Breast epithelium (tissue), 4 donors: ENCODE measurements around the gene MICAL2. TPM values are rescaled to one million over a fixed set of nuclear protein-coding genes. Genes with fewer than 3 reads are reported as not detected.

ENCODE experiments used
- DNase-seq, 2 donors: peaks; one replicate each; pipeline ENCODE4 v3.0.0-alpha.2; 2019; ENCODE audit warnings: low spot score in 2 of 2
- H3K27ac ChIP-seq, 2 donors: fragments of 200-600 bp; sonication (generic) in 1 of 2; one replicate each; pipeline ENCODE4 v1.5.1; 2016 to 2019; ENCODE audit warnings: mild to moderate bottlenecking in 1 of 2
- H3K27me3 ChIP-seq, 2 donors: fragments of 200-600 bp; sonication (generic) in 1 of 2; one replicate each; pipeline versions ENCODE4 v1.5.1 to v1.6.0; 2017 to 2019; ENCODE audit warnings: control low read depth in 1 of 2, mild to moderate bottlenecking in 1 of 2
- H3K36me3 ChIP-seq: fragments of 200-600 bp; one replicate; pipeline ENCODE4 v1.5.1; 2019
- H3K4me1 ChIP-seq, 2 donors: fragments of 200-600 bp; sonication (generic); one replicate each; pipeline ENCODE4 v1.5.1; 2016 to 2019; ENCODE audit warnings: control low read depth in 1 of 2
- H3K4me3 ChIP-seq, 3 donors: fragments of 200-600 bp; sonication (generic); 1 replicate in 2 of 3; 2 replicates in 1 of 3; pipeline ENCODE4 v1.5.1; 2016 to 2019; ENCODE audit warnings: mild to moderate bottlenecking in 3 of 3, moderate library complexity in 2 of 3
- H3K9me3 ChIP-seq, 2 donors: fragments of 200-600 bp; sonication (generic) in 1 of 2; one replicate each; pipeline ENCODE4 v1.5.1; 2016 to 2019; ENCODE audit warnings: control low read depth in 1 of 2
- POLR2A ChIP-seq: fragments of 450-650 bp; IDR thresholded peaks from one replicate; pipeline ENCODE4 v1.6.1; 2016; ENCODE audit warnings: antibody characterized with exemption, mild to moderate bottlenecking, moderate library complexity
- POLR2AphosphoS5 ChIP-seq, 3 donors: sonication (generic); formaldehyde crosslinking; IDR thresholded peaks; one replicate each; pipeline ENCODE4 v1.6.1; 2017; ENCODE audit warnings: antibody characterized with exemption in 3 of 3
- intact Hi-C: fragments of 100-400 bp; cut with DNase I; formaldehyde crosslinking; loops from one replicate; pipeline ENCODE4 v1.15.1; 2023; ENCODE audit warnings: low total_unique reads
- total RNA-seq, 3 donors: library from RNA; depleted of rRNA; stranded (reverse); fragments of >200 nt; gene quantifications; one replicate each; pipeline ENCODE4 v1.1.0, GENCODE V29; 2016
- TF ChIP-seq, protein P1 (sequence below), 3 donors: fragments of 450-650 bp; IDR thresholded peaks; one replicate each; pipeline ENCODE4 v1.5.1; 2016 to 2017; ENCODE audit warnings: antibody characterized with exemption in 3 of 3, mild to moderate bottlenecking in 3 of 3, moderate library complexity in 3 of 3

Gene MICAL2
- total RNA-seq, 3 donors from 2014 or later: 30.9 to 52.4 (median 38.6) TPM

DNA sequence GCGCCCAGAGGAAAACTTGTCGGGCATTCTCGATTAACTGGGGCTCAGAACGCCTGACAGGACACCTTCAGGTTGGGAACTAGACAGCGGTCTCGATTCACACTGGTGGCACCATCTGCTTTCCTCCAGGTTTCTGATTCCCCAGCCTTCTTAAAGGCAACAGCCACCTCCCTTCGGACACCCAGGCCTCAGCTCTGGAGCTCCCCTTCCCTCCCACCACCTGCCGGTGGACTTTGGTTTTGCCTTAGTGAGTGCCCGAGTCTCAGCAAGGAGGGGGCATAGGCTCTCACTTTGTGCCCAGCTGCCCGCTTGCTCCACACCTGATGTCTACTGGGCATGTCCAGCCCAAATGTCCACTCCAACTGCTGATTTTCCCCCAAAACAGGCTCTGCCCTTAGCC lies 156.6 kb downstream of the MICAL2 start:
- TF ChIP-seq, protein P1, sequence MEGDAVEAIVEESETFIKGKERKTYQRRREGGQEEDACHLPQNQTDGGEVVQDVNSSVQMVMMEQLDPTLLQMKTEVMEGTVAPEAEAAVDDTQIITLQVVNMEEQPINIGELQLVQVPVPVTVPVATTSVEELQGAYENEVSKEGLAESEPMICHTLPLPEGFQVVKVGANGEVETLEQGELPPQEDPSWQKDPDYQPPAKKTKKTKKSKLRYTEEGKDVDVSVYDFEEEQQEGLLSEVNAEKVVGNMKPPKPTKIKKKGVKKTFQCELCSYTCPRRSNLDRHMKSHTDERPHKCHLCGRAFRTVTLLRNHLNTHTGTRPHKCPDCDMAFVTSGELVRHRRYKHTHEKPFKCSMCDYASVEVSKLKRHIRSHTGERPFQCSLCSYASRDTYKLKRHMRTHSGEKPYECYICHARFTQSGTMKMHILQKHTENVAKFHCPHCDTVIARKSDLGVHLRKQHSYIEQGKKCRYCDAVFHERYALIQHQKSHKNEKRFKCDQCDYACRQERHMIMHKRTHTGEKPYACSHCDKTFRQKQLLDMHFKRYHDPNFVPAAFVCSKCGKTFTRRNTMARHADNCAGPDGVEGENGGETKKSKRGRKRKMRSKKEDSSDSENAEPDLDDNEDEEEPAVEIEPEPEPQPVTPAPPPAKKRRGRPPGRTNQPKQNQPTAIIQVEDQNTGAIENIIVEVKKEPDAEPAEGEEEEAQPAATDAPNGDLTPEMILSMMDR (IDR thresholded peaks at IDR 0.05): no peak
- TF ChIP-seq POLR2A (no peak), POLR2AphosphoS5 (IDR thresholded peaks at IDR 0.05) (no peak)
- Histone ChIP-seq H3K9me3 (no peaks in the 10 kb centered on the region), H3K4me3 (no peak overlapping the region), H3K36me3 (no peaks in the 10 kb centered on the region), H3K27ac (no peak overlapping the region), H3K4me1 (no peaks in the 10 kb centered on the region), H3K27me3 (no peaks in the 10 kb centered on the region)
- intact Hi-C loops: no loop called here
- DNase-seq: no peak

DNA sequence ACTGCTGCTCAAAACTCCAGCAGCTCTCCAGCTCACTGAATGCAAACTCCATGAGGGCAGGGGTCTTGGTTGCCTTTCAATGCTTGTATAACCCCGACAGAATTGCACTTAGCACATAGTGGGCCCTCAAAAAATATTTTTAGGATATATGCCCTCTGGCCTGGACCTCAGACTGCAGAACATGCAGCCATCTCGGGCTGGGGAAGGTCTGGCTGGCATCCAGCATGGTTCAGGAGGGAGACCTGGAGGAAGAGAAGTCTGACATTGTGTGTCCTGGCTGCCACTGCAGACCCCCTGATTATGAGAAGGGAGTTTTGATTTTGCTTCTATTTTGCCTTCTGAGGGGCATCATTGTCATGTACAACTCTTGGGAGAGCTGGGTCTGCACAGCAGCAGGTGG lies 157.5 kb downstream of the MICAL2 start:
- no peaks in the 10 kb centered on the region for H3K9me3 ChIP-seq
- intact Hi-C loops: no loop called here
- TF ChIP-seq, protein P1 (IDR thresholded peaks at IDR 0.05): no peak
- no peak for TF ChIP-seq POLR2A
- no peak for TF ChIP-seq POLR2AphosphoS5 (IDR thresholded peaks at IDR 0.05)
- H3K27ac ChIP-seq: peak overlapping the region; percentile 44 to 48
- H3K4me3 ChIP-seq: no peak overlapping the region
- no peak for DNase-seq
- no peaks in the 10 kb centered on the region for H3K36me3 ChIP-seq
- no peaks in the 10 kb centered on the region for H3K27me3 ChIP-seq
- H3K4me1 ChIP-seq: no peaks in the 10 kb centered on the region

DNA sequence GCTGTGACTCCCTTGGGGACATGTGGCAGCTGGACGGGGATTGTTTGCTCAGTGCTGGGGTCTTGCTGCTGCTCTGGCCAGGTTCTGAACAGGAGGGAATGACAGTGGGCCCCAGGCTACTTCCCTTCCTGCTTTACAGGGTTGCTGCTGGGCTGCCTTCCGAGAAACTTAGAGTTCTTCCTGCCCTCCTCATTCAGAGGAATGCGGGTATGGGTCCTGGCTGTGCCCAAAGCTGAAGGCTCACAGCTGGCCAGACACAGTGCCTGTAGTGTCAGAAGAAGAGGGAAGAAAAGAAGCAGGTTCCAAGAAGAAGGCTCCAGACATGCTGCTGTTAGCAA lies 158.7 kb downstream of the MICAL2 start:
- Histone ChIP-seq H3K27me3 (no peaks in the 10 kb centered on the region), H3K4me1 (no peaks in the 10 kb centered on the region), H3K36me3 (no peaks in the 10 kb centered on the region), H3K27ac (peak overlapping the region; percentile 48 to 81), H3K4me3 (no peak overlapping the region), H3K9me3 (no peaks in the 10 kb centered on the region)
- intact Hi-C loops: no loop called here
- peak in 1 of 2 donors; percentile 72 for DNase-seq
- TF ChIP-seq, protein P1 (IDR thresholded peaks at IDR 0.05): no peak
- no peak for TF ChIP-seq POLR2A
- no peak for TF ChIP-seq POLR2AphosphoS5 (IDR thresholded peaks at IDR 0.05)

DNA sequence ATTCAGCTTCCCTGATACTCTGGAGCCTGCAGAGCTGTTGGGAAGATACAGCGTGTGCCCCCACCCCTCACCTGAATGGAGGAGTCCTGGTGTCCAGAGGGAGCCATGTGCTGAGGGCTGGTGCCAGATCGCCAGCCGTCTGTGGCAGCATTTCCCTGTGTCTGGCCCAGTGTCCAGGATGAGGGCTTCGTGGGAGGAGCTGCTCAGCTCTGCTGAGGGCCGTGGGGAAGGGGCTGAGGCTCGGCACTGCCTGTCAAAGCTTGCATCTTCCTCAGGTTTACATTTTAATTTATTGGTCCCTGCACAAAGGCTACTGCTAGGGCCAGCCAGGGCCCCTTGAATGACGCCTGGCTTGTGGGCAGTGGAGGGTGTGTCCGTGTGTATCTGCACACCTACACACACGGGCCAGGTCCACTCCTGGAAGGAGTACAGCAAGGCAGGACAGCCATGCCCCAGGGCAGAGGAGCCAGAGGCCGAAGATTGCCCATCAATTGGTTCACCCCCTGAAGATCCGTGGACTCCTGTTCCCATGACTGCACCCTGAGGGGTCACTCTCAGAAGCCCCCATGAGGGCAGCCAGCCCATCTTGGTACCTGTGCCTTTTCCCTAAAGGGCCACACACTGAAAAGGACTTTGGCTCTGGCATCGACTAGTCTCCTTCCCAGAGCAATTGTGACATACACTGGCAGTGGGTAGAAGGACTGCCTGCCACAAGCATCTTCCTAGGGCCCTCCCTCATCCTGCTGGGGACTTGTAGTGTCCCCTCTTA lies 159.2 kb downstream of the MICAL2 start:
- intact Hi-C loops: no loop called here
- TF ChIP-seq POLR2AphosphoS5 (IDR thresholded peaks at IDR 0.05) (no peak), POLR2A (no peak)
- TF ChIP-seq, protein P1 (IDR thresholded peaks at IDR 0.05): no peak
- no peak for DNase-seq
- no peaks in the 10 kb centered on the region for H3K4me1 ChIP-seq
- H3K36me3 ChIP-seq: no peaks in the 10 kb centered on the region
- H3K9me3 ChIP-seq: no peaks in the 10 kb centered on the region
- peak overlapping the region; percentile 48 to 81 for H3K27ac ChIP-seq
- H3K27me3 ChIP-seq: no peaks in the 10 kb centered on the region
- no peak overlapping the region for H3K4me3 ChIP-seq

DNA sequence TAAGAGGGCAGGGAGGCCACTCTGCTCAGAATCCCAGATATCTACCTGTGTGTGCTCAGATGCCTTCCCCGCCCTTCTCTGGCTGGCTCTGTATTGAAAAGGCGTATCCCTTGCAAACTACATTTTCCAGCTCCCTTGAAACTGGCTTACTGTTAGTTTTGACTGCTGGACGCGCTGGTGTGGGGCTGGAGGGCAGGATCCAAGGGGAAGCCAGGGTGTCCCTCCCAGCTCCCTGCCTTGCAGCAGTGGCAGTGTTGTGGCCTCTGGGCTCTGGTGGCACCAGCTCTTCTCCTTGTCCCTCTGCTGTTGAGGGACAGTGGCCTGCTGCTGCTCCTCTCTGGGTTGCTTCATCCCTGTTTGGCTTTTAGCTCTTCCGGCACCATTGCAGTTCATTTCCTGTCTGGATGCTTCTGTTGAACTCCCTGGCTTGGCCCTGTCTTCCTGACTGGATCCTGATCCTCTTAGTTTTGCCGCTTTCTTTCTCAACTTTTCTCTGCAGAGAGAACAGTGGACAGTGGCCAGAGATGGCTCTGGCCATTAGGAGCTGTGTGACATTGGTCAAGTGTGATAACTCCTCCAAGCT lies 159.9 kb downstream of the MICAL2 start:
- no peaks in the 10 kb centered on the region for H3K27me3 ChIP-seq
- peak overlapping the region; percentile 48 to 81 for H3K27ac ChIP-seq
- no peaks in the 10 kb centered on the region for H3K9me3 ChIP-seq
- no peaks in the 10 kb centered on the region for H3K4me1 ChIP-seq
- no peaks in the 10 kb centered on the region for H3K36me3 ChIP-seq
- no peak for DNase-seq
- no peak overlapping the region for H3K4me3 ChIP-seq
- TF ChIP-seq, protein P1 (IDR thresholded peaks at IDR 0.05): no peak
- TF ChIP-seq POLR2A: no peak
- no peak for TF ChIP-seq POLR2AphosphoS5 (IDR thresholded peaks at IDR 0.05)
- intact Hi-C loops: no loop called here
